Measurements from ENCODE around the gene SUPT20HL1. TPM values are rescaled to one million over a fixed set of nuclear protein-coding genes. Genes with fewer than 3 reads are reported as not detected.
"Not testable (repeated sequence)": the region's sequence is repeated elsewhere in the genome, so short reads cannot be mapped to it uniquely, and the experiment has no call there.

Gene SUPT20HL1
- total RNA-seq, 1 donor from 2014 or later, result not detected

DNA sequence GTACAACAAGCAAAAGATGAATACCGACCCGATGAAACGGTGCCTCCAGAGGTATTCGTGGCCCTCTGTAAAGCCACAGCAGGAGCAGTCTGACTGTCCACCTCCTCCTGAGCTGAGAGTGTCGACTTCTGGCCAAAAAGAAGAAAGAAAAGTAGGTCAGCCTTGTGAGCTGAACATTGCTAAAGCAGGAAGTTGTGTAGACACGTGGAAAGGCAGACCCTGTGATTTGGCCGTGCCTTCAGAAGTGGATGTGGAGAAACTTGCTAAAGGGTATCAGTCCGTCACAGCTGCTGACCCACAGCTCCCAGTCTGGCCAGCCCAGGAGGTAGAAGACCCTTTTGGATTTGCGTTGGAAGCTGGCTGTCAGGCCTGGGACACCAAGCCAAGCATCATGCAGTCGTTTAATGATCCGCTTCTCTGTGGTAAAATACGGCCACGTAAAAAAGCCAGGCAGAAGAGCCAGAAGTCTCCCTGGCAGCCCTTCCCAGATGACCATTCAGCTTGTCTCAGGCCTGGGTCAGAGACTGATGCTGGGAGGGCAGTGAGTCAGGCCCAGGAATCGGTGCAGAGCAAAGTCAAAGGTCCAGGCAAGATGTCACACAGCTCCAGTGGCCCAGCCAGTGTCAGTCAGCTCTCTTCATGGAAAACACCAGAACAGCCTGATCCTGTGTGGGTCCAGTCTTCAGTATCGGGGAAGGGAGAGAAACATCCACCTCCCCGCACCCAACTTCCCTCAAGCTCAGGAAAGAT lies 3.2 kb downstream of the SUPT20HL1 start:
- DNase-seq (ENCODE audit: low read depth in 2 of 2), result not testable (repeated sequence)

DNA sequence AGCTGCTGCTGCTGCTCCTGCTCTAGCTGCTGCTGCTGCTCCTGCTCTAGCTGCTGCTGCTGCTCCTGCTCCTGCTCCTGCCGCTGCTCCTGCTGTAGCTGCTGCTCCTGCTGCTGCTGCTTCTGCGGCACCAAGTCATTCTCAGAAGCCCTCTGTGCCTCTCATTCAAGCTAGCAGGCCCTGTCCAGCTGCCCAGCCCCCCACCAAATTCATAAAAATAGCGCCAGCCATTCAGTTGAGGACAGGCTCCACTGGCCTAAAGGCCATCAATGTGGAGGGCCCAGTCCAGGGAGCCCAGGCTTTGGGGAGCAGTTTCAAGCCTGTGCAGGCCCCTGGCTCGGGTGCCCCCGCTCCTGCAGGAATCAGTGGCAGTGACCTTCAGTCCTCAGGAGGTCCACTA lies 3.9 kb downstream of the SUPT20HL1 start:
- no peak for DNase-seq (ENCODE audit: low read depth in 2 of 2)

DNA sequence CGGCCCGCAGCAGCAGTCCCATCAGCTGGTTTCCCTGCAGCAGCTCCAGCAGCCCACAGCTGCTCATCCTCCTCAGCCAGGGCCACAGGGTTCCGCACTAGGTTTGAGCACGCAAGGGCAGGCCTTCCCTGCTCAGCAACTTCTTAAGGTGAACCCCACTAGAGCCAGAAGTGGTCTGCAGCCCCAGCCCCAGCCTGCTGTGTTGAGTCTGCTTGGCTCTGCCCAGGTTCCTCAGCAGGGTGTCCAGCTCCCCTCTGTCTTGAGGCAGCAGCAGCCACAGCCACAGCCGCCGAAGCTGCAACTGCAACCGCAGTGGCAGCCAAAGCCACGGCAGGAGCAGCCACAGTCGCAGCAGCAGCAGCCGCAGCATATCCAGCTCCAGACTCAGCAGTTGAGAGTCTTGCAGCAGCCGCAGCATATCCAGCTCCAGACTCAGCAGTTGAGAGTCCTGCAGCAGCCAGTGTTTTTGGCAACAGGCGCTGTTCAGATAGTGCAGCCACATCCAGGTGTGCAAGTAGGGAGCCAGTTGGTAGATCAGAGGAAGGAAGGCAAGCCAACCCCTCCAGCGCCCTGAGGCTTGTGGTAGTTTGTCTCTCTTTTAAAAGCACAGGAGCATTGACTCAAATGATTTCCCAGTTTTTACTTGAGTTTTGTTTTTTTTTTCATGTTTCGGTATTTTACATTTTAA lies 4.6 kb downstream of the SUPT20HL1 start:
- no peak for DNase-seq (ENCODE audit: low read depth in 2 of 2)

DNA sequence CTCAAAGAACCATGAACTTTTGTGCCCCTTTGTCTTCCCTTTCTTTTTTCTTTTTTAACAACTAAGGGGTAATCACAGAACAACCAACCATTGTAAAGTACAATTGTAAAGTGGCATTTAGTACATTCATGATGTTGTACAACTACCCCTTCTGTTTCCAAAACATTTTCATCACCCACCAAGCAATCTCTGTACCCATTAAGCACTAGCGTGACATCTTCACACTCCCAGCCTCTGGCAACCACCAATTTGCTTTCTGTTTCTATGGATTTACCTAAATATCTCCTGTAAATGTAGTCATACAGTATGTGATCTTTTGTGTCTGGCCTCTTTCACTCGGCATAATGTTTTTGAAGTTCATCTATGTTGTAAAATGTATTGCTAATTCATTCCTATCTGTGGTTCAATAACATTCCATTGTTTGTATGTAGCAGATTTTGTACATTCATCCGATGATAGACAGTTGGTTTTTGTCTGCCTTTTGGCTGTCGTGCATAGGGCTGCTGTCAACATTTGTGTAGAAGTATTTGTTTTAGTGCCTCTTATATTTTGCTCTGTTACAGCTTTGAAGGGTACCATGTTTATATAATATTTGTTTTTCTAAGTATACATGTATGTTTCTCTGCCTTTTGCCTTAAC lies 6.4 kb downstream of the SUPT20HL1 start:
- DNase-seq (ENCODE audit: low read depth in 2 of 2), result not testable (repeated sequence)

- no peak for DNase-seq (ENCODE audit: low read depth in 2 of 2)
Measured at GRCh38 chrX:24369816-24370215, 9.4 kb downstream of the SUPT20HL1 start.

DNA sequence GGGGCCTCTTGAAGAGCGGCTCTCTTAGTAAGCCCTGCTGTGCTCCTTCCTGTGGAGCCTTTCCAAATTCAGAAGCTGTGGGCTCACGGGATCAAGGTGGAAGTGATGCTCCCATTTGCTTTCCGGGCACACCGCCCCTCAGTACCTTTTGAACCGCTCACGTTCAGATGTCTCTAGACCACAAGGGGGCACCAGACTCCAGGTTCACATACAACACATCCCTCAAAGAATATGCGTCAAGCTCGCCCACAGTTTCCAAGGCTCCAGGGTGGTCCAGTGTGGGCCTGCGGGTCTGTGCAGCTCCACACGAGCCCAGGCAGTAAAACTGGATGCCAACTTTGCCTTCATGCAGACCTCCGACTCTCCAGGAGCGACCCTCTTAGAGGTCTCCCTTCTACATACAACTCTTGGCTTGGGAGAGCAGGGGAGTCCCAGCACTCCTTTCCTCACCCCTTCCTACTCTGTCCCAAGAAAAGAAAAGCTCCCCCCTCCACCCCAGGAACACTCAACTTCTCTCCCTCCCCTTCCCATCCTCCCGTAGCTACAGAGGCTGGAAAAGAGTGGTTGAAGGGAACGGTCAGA lies 11.0 kb downstream of the SUPT20HL1 start:
- peak; percentile 59 to 80 for DNase-seq (ENCODE audit: low read depth in 2 of 2)

GRCh38 chrX:24372021-24372763 lies 11.8 kb downstream of the SUPT20HL1 start:
- no peak for DNase-seq (ENCODE audit: low read depth in 2 of 2)

GRCh38 chrX:24375600-24376131 lies 15.2 kb downstream of the SUPT20HL1 start:
- no peak for DNase-seq (ENCODE audit: low read depth in 2 of 2)

GRCh38 chrX:24376403-24376802 lies 16.0 kb downstream of the SUPT20HL1 start:
- no peak for DNase-seq (ENCODE audit: low read depth in 2 of 2)

DNA sequence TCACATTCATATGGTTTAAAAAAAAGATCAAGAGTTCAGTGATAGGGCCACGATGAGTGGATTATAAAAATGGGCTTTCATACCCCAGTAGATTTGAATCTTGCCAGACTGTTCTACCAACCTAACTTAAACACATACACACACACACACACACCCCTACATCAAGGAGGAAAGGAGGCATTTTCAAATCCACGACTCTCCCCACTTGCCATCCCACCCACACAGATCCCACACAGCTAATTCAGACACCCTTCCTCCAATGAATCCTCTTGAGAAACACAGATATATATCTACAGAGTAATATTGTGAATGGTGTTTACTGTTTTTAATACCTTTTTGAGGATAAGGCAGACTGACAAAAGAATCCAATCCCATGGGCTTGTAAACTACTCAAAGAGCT lies 16.8 kb downstream of the SUPT20HL1 start:
- no peak for DNase-seq (ENCODE audit: low read depth in 2 of 2)

DNA sequence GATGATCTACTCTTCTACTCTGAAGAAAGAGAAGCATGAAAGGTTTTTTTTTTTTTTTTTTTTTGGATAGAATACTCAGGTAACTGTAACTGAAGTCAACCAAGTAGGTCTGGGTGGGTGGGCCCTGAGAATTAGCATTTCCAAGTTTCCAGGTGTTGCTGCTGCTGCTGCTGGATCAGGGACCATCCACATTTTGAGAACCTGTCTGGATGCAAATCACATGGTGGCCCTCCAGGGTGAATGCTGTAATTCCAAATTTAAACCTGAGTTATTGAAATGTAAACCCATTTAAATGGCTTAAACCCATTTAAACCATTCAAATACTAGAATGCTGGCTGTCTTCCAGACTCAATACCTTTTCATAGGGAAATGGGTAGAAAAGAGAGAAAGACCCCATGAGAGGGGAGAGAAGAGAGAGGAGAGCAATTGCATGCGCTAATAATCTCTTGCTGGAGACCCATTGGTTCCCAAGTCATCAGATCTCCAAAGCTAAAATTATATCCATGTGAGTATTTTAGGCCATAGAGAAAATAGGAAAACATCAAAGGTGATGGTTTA lies 17.6 kb downstream of the SUPT20HL1 start:
- no peak for DNase-seq (ENCODE audit: low read depth in 2 of 2)

DNA sequence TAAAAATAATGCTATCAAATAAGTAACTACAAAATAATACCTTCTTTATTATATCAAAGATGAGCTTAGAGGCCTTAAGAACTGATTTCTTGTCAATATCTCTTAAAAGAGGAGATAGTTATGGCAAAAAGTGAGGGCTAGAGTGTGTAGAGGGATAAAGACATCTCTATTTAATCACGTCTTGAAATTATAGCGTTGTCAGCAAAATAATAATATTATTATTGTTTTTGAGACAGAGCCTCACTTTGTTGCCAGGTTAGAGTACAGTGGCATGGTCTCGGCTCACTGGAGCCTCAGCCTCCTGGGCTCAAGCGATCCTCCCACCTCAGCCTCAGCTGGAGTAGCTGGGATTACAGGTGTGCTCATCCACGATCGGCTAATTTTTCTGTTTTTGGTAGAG lies 18.3 kb downstream of the SUPT20HL1 start:
- no peak for DNase-seq (ENCODE audit: low read depth in 2 of 2)

GRCh38 chrX:24380262-24381187 lies 20.1 kb downstream of the SUPT20HL1 start:
- DNase-seq (ENCODE audit: low read depth in 2 of 2), result no peak

DNA sequence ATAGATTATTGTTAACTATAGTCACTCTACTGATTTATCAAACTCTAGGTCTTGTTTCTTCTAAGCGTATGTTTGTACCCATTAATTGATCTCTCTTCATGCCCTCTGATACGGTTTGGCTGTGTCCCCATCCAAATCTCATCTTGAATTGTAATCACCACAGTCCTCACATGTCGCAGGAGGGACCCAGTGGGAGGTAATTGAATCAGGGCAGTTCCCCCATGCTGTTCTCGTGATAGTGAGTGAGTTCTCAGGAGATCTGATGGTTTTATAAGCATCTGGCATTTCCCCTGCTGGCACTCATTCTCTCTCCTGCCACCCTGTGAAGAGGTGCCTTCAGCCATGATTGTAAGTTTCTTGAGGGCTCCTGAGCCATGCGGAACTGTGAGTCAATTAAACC lies 21.9 kb downstream of the SUPT20HL1 start:
- DNase-seq (ENCODE audit: low read depth in 2 of 2), result not testable (repeated sequence)

DNA sequence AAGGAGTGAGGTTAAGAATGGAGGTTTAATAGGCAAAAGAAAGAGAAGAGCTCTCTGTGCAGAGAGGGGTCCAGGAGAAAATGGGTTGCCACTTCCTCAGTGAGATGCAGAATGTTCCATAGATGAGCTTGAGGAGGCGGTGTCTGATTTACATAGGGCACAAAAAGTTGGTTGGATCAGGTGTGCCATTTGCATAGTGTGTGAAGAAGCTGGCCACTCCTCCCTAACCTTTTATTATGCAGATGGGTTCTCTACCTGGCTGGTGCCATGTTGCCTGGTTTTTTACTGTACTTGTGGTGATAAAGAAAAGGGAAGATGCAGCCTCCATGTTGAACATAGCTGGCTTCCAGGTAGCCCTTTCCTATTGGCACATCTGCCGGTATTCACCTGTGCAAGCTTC lies 27.3 kb downstream of the SUPT20HL1 start:
- no peak for DNase-seq (ENCODE audit: low read depth in 2 of 2)

DNA sequence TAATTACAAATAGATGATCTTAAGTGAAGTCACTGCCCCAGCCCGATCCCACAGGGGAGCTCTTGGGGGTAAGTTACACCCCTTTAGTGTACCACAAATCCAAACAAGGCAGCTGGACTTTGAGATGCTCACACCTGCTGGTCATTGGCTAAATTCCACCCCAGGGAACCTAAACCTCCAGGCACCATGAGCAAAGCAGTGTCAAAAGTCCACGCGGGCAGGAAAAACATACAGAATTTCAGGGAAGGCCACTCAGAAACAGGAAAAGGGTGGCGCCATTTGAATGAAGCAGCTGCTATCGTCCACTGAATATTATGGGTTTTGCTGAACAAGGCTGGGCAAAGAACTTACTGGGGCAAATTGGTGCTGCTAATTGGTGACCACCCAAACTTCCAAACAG lies 30.9 kb downstream of the SUPT20HL1 start:
- DNase-seq (ENCODE audit: low read depth in 2 of 2), result no peak

GRCh38 chrX:24391843-24392242 lies 31.4 kb downstream of the SUPT20HL1 start:
- DNase-seq (ENCODE audit: low read depth in 2 of 2), result no peak

- DNase-seq (ENCODE audit: low read depth in 2 of 2), result peak in 1 of 2 donors; percentile 35
Measured at GRCh38 chrX:24392709-24393108, 32.3 kb downstream of the SUPT20HL1 start.

- peak; percentile 69 to 85 for DNase-seq (ENCODE audit: low read depth in 2 of 2)
Measured at GRCh38 chrX:24395775-24396174, 35.3 kb downstream of the SUPT20HL1 start.

All from lung microvascular endothelial cell (primary cell).